ENCODE results near the gene GLO1.

Gene GLO1

DNA sequence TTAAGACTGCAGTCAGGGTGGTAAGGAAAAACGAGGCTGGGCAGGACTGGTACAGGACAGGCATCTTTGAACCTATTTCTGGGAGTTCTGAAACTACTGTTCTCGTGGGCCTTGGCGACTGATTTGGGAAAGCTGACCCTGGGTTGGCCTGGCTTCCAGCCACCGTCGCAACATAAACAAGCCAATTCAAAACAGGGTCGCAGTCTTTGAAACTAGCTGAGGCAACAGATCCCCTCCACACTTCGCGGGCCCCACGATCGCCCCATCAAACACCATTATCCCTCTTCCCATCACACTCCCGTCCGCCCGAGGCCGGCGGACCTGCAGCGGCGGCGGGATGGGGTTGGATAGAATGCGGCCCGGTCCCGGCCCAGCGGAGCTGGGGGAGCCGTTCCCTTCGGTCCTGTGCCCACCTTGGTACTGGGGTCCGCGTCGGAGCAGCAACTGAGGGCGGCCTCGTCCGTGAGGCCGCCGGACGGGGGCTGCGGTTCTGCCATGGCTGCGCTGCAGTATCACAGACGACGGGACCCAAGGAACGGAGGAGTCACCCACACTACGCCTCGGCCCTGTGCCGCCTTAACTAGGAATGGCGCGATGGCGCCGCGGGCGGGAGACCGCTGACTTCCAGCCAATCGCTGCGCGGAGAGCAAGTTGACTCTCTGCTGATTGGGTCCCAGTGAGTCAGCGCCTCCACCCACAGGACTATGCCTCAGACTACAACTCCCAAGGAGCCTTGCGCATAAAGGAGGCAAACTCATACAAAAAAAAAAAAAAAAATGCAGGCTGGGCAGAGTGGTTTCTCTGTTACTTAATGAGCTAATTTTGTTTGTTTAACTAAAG is at the start of gene GLO1:
Gene GLO1 (minus strand): TSS at position 588 of the 840 bp plus-strand sequence. CDS start 91 bp downstream, at position 497.
- peak; percentile 89 for DNase-seq

DNA sequence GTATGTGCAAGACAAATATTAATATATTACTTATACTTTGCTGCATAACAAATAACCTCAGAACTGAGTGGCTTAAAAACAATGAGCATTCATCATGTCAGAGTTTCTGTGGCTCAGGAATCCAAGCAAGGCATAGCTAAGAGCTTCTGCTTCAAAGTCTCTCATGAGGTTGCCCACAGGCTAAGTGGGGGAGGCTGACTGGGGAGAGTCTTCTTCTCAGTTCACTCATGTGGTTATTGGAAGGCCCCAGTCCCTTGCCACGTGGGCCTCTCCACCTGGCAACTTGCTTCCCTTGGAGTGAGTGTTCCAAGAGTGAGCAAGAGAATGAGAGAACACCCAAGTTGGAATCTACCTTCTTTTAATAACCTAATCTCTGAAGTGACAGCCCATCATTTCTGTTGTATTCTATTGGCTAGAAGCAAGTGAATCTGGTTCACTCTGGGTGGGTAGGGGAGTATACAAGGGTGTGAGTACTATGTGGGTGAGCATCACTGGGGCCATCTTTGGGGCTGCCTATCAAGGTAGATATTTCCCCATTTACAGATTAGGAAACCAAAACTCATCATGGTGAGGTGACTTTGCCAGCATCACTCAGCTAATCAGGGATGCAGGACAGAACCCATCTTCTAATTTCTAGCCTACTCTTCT is 48.1 kb upstream of the GLO1 start:
- DNase-seq, result no peak

DNA sequence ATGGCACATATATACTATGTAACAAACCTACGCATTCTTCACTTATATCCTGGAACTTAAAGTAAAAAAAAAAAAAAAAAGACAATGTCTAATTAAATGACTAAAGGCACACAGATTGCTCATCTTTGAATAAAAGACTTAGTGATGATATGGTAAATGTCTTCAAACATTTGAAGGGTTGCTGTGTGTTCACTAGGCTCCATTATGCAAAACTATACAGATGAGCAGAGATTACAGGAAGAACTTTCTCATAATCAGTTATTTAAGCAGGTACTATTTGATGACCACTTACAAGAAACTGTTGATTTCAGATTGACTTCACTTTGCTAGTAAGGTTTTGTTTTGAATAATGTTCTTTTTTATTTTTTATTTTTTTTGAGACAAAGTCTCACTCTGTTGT is 46.5 kb upstream of the GLO1 start:
- no peak for DNase-seq

DNA sequence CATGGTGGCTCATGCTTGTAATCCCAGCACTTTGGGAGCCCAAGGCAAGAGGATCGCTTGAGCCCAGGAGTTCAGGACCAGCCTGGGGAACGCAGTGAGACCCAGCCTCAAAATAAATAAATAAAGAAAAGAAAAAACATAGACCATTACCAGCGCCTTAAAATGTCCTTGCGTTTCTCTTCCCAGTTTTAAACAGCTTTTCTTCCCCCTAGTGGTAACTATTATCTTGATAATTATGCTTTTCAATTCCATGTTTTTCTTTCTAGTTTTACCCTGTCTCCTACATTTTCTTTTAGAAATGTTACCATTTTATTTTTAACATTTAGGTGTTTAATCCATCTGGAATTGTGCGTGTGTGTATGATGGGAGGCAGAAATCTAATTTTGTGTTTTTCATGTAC is 36.6 kb upstream of the GLO1 start:
- no peak for DNase-seq

DNA sequence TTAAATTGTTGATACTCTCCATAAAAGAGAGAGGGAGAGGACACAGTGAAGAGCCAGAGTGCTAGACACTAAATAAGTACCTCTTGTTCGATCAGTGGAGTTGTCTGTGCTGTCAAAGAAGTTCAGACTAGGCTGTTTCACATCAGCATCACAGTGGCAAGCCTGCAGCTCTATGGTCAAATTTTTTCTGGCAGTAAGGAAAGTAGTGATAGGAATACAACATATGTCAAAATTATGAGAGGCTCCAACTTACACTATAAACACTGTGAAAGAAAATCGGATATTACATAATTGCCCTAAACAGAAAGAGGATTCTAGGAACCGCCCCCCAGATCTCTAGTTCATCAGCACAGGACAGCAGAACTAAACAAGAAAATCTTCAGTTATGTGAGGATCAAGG is 35.3 kb upstream of the GLO1 start:
- DNase-seq, result no peak

DNA sequence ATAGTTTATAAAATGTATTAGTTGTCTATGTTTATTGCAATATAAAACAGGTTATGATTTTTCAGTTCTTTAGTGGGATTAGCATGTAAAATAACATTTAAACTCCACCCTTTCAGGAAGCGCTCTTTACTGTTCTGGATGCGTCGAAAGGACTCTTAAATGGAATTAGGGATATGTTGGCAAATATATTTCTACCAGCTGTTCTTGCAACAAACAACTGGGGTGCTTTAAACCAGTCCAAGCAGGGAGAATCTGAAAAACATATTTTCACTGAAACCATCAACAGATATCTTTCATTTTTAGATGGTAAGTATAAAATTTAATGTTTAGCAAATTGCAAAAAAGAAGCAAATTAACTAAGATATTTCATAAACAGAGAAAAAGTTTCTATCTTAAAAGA is 34.0 kb upstream of the GLO1 start:
- no peak for DNase-seq

DNA sequence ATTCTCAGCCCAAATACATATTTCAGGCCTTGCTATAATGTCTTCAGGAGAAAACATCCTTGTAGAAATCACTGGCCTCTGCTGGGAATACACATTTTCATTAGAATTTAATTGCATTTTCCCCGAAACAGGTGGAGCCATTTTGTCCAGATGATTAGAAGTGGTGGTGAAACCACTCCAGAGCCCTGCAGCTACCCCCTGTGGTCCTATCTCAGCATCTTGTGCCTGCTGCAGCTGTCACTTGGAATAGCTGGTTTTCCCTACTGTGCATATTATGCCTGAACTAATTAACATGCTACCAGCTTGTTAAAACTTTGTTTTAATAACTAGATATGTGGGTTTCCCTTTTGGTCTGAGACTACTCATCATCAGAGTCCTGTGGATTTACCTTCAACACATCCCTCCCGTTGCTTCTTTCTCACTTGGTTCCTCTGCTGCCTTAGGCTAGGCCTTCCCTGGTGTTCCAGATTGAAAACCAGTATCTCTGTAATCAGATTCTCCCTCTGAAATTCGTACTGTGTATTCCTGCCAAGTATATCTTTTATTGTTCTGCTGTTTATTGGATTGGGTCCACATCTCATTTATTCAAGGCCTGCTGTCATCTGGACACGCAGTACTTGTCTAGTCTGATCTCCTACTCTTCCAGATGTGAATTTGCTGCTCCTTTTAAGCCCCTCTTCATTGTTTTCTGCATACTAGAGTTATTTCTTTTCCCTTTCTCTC is 27.4 kb upstream of the GLO1 start:
- DNase-seq, result no peak

DNA sequence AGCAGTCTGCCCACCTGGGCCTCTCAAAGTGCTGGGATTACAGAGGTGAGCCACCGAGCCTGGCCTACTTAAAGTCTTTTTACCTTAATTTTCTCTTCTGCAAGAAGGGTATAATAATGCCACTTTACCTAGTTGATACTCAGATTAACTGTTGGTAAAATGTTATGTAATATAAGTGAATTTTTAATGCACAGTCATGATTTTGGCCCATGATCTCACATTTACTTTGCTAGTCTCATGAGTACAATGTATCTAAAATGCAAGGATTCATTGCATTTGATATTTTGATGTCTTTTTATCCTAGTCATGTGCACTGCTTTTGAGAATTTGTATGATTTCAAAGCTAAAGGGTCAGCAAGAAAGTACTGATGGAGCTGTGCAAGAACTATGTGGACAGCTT is 25.3 kb upstream of the GLO1 start:
- no peak for DNase-seq

DNA sequence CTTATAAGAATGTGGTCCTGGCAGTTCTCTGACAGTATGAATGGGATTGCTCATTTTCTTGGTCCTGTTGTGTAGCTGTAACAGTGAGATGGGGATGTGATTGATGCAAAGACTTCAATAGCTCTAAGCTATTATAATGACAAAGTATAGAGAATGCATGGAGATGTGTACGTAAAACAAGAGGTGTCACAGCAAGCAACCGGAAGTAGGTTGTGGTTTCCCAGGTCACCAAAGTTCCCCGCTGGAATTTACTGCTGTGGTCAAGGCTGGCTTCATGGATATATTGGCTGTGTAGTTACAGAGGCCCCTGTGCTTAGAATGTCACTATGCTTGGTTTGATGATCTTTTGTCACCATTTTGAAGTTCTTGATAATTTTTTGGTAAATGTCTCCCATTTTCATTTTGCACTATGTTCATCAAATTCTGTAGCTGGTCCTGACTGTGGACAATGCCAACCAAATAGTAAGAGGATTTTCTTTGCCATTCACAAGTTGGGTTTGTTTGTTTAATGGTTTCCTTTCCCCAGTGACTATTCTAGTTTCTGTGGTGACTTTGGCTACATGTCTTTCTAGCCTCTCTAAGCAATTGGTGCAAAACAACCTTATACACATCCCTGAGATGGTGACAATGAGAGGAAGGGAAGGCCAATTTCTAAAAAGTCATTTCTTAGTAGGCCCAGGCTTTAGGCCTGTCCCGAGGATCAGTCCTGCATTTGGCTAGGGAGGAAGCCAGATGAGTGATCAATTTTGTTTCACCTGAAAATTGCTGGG is 22.7 kb upstream of the GLO1 start:
- no peak for DNase-seq

DNA sequence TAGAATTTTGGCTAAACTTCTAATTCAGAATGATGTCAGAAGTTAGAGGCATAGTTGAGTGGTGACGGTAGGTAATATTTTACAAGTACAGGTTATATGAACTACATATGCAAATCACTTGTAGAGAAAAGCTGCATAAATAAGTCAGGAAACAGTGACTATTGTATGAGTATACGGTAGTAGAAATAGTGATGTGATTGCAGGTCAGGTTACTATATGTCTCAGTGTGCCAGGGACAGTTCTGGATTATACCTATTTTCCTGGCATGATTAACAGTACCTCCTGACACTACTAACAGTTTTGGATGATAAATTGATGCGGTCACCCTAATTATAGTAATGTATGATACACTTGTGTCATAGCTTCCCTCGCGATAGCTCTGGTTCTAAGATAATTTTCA is 21.4 kb upstream of the GLO1 start:
- no peak for DNase-seq

DNA sequence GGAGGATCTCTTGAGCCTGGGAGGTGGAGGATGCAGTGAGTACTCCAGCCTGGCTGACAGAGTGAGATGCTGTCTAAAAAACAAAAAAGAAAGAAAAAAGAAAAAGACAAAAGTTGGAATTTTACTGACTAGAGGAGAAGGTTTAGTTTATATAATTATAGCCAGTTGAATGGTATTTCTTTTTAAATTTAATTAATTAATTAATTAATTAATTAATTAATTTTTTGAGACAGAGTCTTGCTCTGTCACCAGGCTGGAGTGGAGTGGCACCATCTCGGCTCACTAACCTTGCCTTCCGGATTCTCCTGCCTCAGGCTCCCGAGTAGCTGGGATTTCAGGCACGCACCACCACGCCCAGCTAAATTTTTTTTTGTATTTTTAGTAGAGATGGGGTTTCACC is 20.8 kb upstream of the GLO1 start:
- no peak for DNase-seq

DNA sequence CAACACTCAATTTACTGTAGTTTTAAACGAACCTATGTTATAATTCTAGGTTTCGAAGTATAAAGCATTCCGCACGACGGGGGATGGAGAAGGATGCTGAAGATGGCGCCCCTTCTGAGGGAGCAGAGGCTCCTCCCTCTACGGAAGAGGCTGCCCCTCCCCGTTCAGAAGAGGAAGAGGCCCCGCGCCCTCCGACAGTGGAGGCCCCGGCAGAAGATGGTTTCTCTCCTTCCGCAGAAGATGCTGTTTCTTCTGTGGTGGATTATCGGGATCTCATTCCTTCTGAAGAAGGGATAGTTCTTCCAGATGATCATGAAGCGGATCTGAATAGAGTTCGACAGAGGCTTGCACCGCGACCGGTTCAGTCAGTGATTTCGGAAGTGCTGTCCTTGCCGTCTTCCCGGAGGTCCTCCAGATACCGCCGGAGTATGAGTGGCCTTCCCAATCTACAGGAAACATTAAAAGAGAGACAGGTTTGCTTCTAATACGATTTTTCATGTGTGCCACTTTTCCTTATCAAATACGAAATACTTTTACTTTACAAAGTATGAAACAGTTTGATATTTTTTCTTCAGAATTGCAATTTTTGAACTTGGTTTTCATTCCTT is 19.9 kb upstream of the GLO1 start:
- DNase-seq, result no peak

DNA sequence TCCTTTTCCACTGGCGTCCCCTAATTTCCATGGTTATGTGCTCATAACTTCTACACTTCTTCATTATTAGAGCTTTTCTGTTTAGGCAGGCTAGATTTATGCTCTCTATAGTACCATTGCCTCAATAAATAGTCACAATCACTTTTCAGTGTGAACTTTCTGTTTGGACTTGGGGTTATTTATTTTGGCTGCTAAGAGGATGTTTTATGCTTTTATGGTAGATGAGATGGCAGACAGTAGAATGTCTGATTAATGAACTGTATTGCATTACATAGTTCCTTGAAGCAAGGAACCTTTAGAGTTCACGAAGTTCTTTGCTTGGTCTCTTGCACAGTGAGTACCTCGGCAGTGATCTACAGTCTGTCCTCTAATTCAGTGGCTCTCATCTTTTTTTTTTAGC is 19.1 kb upstream of the GLO1 start:
- no peak for DNase-seq

DNA sequence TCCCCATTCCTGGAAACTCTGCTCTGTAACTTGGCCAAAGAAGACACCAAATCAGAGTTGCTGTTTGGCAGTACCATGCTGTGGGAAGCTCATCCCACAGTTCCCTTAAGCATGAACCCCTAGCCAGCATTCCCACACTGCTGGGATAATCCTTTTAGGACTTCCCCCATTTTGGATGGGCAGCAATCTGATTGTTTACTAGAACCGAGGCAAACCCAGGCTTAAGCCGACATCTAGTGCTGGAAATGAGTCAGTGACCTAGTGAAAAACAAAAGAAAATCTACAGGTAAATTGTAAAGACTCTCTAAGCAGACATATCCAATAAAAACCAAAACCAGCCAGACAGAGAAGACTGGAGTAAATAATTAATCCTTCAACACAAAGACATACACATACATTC is 17.4 kb upstream of the GLO1 start:
- DNase-seq, result no peak

DNA sequence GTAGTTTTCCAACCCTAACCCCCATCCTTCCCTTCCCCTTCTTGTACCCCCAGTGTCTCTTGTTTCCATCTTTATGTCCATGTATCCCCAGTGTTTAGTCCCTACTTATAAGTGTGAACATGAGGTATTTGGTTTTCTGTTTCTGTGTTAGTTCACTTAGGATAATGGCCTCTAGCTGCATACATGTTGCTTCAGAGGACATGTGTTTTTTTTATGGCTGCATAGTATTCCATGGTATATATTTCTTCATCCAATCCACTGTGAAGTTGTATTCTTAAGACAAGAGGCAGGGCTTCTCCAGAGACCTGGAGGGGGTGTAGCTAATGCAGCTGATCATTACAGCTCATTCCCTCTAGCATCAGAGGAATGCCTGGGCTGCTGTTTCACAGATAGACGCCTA is 16.4 kb upstream of the GLO1 start:
- no peak for DNase-seq

DNA sequence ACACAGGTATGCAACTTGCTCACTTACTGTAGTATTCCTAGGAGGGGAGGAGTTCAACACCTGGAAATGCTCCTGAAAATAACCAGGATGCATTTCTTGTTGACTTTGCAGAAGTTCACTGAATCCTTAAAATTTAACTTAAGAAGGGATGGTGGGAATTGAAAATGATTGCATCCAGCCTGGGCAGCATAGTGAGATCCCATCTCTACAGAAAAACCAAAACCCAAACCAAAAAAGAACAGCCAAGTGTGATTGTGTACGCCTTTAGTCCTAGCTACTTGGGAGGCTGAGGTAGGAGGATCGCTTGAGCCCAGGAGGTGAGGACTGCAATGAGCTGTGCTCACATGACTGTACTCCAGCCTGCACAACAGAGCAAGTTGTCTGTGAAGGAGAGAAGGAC is 13.9 kb upstream of the GLO1 start:
- DNase-seq, result no peak

DNA sequence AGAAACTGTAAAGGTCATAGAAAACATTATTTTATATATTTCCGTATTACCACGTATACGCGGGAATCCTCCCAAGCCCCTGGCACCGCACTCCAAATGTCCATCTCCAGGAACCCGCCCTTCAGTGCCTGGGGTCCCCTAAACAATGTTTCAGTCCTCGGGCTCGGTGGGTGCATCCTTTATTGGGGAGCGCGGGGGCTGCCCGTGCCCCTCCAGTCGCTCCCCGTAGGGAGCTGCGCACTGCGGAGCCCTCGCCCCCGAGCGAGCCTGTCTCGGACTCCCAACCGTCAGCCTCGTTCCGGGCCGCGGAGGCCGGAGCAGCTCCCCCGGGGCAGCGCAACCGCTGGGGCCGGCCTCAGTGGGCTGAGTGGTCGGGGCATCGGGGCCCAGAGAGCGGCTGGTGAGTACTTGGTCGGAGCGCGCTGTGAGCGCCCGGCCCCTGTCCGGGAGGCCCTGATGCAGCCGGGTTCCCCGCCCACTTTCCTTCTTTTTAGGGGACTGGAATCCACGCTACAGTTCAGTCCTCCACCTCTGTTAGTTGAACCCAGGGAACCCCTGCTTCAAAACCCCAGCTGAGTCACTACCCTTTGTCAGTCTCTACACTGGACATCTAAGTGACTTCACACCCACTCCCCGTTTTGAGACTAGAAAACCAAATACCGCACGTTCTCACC is 12.2 kb upstream of the GLO1 start, which contains the start of gene DNAH8:
Gene DNAH8 (plus strand): TSS at position 296 of the 674 bp plus-strand sequence. CDS start 7,499 bp downstream, outside the sequence.
- DNase-seq, result no peak

DNA sequence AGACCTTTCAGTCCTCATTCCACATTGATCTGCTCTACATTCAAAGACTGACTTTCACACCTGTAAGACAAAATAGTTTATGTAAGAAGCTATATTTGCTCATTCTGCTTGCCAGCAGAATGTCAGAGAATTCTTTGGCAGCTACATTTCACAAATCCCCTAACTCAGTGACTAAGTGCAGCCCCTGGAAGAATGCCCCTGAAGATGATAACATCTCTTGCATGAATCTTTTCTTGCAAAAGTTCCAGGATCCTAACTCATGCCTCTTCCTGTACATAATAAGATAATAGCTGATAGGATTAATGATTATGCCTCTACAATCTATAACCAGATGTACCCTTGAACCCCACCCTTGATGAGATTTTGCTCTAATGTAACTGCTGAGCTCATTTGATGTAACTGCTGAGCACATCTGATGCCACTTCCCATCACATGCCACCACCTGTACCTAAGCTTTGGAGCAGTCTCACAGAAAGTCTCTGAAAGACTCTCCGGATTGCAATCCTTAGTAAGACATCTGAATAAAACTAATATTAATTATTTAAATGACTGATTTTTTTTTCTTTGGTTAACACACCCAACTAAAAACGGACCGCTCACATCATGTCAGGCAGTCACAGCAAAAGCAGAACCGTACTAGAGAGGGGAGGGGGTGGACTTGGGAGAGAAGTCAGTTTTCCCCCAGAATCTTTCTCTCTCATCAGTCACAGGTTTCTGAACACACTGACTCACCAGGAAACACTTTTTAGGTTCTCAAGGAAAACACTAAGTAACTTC is 11.5 kb upstream of the GLO1 start:
- DNase-seq, result no peak

DNA sequence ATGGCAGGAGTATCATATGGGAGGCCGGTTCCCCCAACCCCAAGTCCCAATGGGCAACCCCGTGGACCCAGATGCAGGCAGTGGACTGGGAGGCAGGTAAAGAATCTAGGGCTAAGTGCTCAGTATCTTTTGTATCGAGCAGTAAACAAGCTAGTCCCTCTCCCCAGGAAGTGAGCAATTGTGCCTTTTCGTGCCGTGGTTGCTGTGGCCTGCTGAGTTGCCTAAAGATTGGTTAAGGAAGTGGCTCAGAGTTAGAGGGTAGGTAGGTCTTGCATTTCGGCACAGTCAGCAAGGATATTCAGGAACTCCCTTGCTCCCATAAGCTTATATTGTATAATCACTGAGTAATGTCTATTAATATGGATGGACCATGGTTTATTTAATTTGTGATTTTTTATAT is 10.9 kb upstream of the GLO1 start:
- peak; percentile 26 for DNase-seq

DNA sequence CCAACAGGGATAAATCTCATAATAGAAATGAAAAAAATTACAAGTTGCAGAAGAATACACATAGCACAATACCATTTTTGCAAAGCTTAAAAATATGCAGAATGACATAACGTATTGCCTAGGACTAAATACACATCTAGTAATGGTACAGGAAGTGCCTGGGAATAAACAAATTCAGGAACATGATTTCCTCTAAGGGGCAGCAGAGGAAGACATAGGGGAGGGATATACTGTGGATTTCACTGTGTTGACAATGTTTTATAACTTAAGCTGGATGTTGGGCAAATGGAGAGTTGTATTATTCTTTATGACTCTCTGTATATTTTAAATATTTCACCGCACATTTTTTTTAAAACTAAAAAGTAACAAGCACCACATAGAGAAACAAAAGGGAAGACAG is 5.6 kb upstream of the GLO1 start:
- no peak for DNase-seq

DNA sequence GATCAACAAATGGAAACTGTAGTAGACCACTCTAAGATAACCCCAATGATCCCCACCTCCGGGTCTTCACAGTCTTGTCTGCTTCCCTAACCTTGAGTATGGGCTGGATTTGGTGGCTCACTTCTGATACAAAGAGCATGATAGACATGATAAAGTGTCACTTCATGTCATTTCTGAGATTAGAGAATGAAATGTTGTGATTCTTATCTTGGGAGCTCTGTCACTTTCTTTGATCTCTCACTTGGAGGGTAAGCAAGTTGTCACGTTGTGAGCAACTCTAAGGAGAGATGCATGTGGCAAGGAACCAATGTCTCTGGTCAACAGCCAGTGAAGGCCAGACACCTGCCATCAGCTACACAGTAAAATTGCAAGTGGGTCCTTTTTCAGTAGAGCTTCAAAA is 3.0 kb upstream of the GLO1 start:
- DNase-seq, result no peak
